ENCODE data around the gene PDX1.

Gene PDX1

GRCh38 chr13:27970382-27971235, 50.8 kb downstream of the PDX1 start:
- DNase-seq (ENCODE audit: low read depth, low spot score): no peak

- DNase-seq (ENCODE audit: low read depth, low spot score): no peak
Measured at GRCh38 chr13:27971236-27971645, 51.4 kb downstream of the PDX1 start.

GRCh38 chr13:27971776-27972477, 52.1 kb downstream of the PDX1 start:
- no peak for DNase-seq (ENCODE audit: low read depth, low spot score)

- no peak for DNase-seq (ENCODE audit: low read depth, low spot score)
Measured at GRCh38 chr13:27972478-27972820, 52.6 kb downstream of the PDX1 start.

- no peak for DNase-seq (ENCODE audit: low read depth, low spot score)
Measured at GRCh38 chr13:27973291-27973690, 53.5 kb downstream of the PDX1 start.

GRCh38 chr13:27973961-27974662, 54.3 kb downstream of the PDX1 start:
- DNase-seq (ENCODE audit: low read depth, low spot score): no peak

All from smooth muscle cell of the brain vasculature (primary cell).